UCSD-AML1 (cell line): Measurements from ENCODE around the gene RFNG.

Experiments used
- DNase-seq: peaks from one replicate; lab custom pipeline; 2025; ENCODE audit not compliant: unreplicated experiment; lab: John Stamatoyannopoulos, UW

RFNG gene

GRCh38 chr17:82089723-82090548, 38.3 kb upstream of the RFNG start:
- no peak for DNase-seq

- DNase-seq: no peak
These were observed 37.5 kb upstream of the RFNG start for GRCh38 chr17:82088838-82089722.

- DNase-seq: no peak
These were observed 36.6 kb upstream of the RFNG start for GRCh38 chr17:82087961-82088837.

- no peak for DNase-seq
These were observed 35.6 kb upstream of the RFNG start for GRCh38 chr17:82086941-82087906.

- no peak for DNase-seq
These were observed 34.5 kb upstream of the RFNG start for GRCh38 chr17:82085931-82086764.

GRCh38 chr17:82085031-82085861, 33.6 kb upstream of the RFNG start:
- DNase-seq: no peak

GRCh38 chr17:82084373-82085030, 32.9 kb upstream of the RFNG start:
- no peak for DNase-seq

GRCh38 chr17:82083533-82084359, 32.1 kb upstream of the RFNG start:
- no peak for DNase-seq

- no peak for DNase-seq
These were observed 31.4 kb upstream of the RFNG start for GRCh38 chr17:82083009-82083408.

GRCh38 chr17:82082456-82082855, 30.8 kb upstream of the RFNG start:
- no peak for DNase-seq

GRCh38 chr17:82081966-82082365, 30.4 kb upstream of the RFNG start:
- DNase-seq: no peak

GRCh38 chr17:82081546-82081945, 29.9 kb upstream of the RFNG start:
- no peak for DNase-seq

- DNase-seq: no peak
These were observed 29.3 kb upstream of the RFNG start for GRCh38 chr17:82080789-82081464.

GRCh38 chr17:82080048-82080788, 28.6 kb upstream of the RFNG start:
- DNase-seq: no peak

GRCh38 chr17:82079001-82079677, 27.5 kb upstream of the RFNG start:
- DNase-seq: no peak
